MCF 10A (cell line): ENCODE results near the gene HSPA1B. TPM values are rescaled to one million over a fixed set of nuclear protein-coding genes. Genes with fewer than 3 reads are reported as not detected.

Experiments used
- BruUV-seq: library from RNA; stranded (reverse); fragments of 400-500 nt; replicated peaks from 2 replicates; lab custom pipeline; 2021; lab: Mats Ljungman, UMichigan
- CTCF ChIA-PET: fragments of 300-600 bp; sonication (Branson Sonifier 250); formaldehyde crosslinking; extraction: SDS; loops from one replicate; lab custom pipeline; 2021; ENCODE audit warnings: antibody characterized with exemption, inconsistent platforms; lab: Yijun Ruan, JAX
- POLR2A ChIA-PET: fragments of 300-600, 350-650 bp; sonication (Branson Sonifier 250); formaldehyde crosslinking; extraction: SDS; loops from one replicate; lab custom pipeline; 2020; ENCODE audit warnings: antibody characterized with exemption, inconsistent platforms; lab: Yijun Ruan, JAX
- DNase-seq: peaks from one replicate; pipeline ENCODE4 v3.0.0-alpha.2; 2018; ENCODE audit not compliant: unreplicated experiment
- H3K27ac Mint-ChIP-seq: one replicate; pipeline ENCODE4 v1.8.0; 2022; ENCODE audit warnings: mild to moderate bottlenecking, low read depth, mixed read lengths; ENCODE audit not compliant: unreplicated experiment
- H3K27me3 Mint-ChIP-seq: one replicate; pipeline ENCODE4 v1.8.0; 2022; ENCODE audit warnings: mixed read lengths; ENCODE audit not compliant: insufficient read depth, unreplicated experiment
- H3K36me3 Mint-ChIP-seq: one replicate; pipeline ENCODE4 v1.8.0; 2022; ENCODE audit warnings: mild to moderate bottlenecking, moderate library complexity, mixed read lengths; ENCODE audit not compliant: insufficient read depth, unreplicated experiment
- H3K4me1 Mint-ChIP-seq: one replicate; pipeline ENCODE4 v1.8.0; 2022; ENCODE audit warnings: mixed read lengths; ENCODE audit not compliant: insufficient read depth, unreplicated experiment
- H3K4me3 Mint-ChIP-seq: one replicate; pipeline ENCODE4 v1.8.0; 2022; ENCODE audit warnings: mild to moderate bottlenecking, moderate library complexity, mixed read lengths; ENCODE audit not compliant: unreplicated experiment
- H3K9me3 Mint-ChIP-seq: one replicate; pipeline ENCODE4 v1.8.0; 2022; ENCODE audit warnings: mixed read lengths; ENCODE audit not compliant: unreplicated experiment
- CTCF ChIP-seq: fragments of 200-600 bp; IDR thresholded peaks from one replicate; pipeline ENCODE4 v1.8.0; 2022; ENCODE audit warnings: antibody characterized with exemption, mild to moderate bottlenecking; ENCODE audit not compliant: unreplicated experiment
- intact Hi-C: fragments of 100-400 bp; cut with micrococcal nuclease; formaldehyde crosslinking; loops from 2 replicates; pipeline ENCODE4 v1.14.1; 2022
- total RNA-seq: library from RNA; stranded (reverse); gene quantifications from 2 replicates; pipeline ENCODE4 v1.2.3, GENCODE V29; 2022

HSPA1B gene
- total RNA-seq, 1 experiment from 2014 or later = 29.8 TPM

DNA sequence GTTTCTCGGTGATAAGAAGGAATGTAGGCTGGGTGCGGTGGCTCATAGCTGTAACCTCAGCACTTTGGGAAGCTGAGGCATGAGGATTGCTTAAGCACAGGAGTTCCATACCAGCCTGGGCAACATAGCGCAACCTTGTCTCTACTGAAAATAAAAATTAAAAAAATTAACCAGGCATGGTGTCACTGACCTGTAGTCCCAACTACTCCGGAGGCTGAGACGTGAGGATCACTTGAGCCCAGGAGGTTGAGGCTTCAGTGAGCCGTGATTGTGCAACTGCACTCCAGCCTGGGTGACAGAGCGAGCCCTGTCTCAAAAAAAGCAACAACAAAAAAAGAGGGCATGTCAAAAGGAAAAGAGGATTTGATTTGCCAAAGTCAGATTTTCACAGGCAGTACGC lies 31.2 kb downstream of the HSPA1B start:
- no peaks in the 10 kb centered on the region for H3K9me3 Mint-ChIP-seq

GRCh38 chr6:31859923-31860322 lies 32.4 kb downstream of the HSPA1B start:
- ChIA-PET POLR2A (no interaction called here), CTCF (interaction anchor here (1.1 to 1.2 kb wide), 2 partner anchors 28 to 92 kb away, joined by 3 read pairs; no protein-coding TSS in a partner anchor)
- TF ChIP-seq CTCF = no peak
- Mint-ChIP-seq H3K9me3 (no peaks in the 10 kb centered on the region), H3K36me3 (peaks cover 40% of the 10 kb centered on the region), H3K4me1 (peaks cover 10% of the 10 kb centered on the region), H3K27me3 (no peaks in the 10 kb centered on the region), H3K4me3 (no peak overlapping the region), H3K27ac (no peak overlapping the region)
- intact Hi-C loops = no loop called here
- BruUV-seq = no TSS peak
- no peak for DNase-seq

More for the DNA sequence above, 31.2 kb downstream of the HSPA1B start:
- no peak for TF ChIP-seq CTCF
- ChIA-PET CTCF (interaction anchor here (0.6 to 1.2 kb wide), 3 partner anchors 29 to 166 kb away, joined by 3 read pairs; no protein-coding TSS in a partner anchor), POLR2A (interaction anchor here (0.6 kb wide), 2 partner anchors 49 to 316 kb away, joined by 3 to 4 read pairs; no protein-coding TSS in a partner anchor)
- peaks cover 40% of the 10 kb centered on the region for H3K36me3 Mint-ChIP-seq
- intact Hi-C loops = no loop called here
- no peak for DNase-seq
- peaks cover 10% of the 10 kb centered on the region for H3K4me1 Mint-ChIP-seq
- H3K27me3 Mint-ChIP-seq = no peaks in the 10 kb centered on the region
- H3K4me3 Mint-ChIP-seq = no peak overlapping the region
- H3K27ac Mint-ChIP-seq = no peak overlapping the region
- no TSS peak for BruUV-seq

- DNase-seq = no peak
- intact Hi-C loops = no loop called here
- Mint-ChIP-seq H3K36me3 (peaks cover 40% of the 10 kb centered on the region), H3K27me3 (no peaks in the 10 kb centered on the region), H3K27ac (no peak overlapping the region), H3K4me1 (peaks cover 10% of the 10 kb centered on the region), H3K9me3 (no peaks in the 10 kb centered on the region), H3K4me3 (no peak overlapping the region)
- no TSS peak for BruUV-seq
- CTCF ChIA-PET = no interaction called here
- no peak for TF ChIP-seq CTCF
- POLR2A ChIA-PET = interaction anchor here (0.5 to 0.7 kb wide), 2 partner anchors 20 to 157 kb away, joined by 3 read pairs; partner anchors contain the start of gene ABHD16A
These were observed 32.8 kb downstream of the HSPA1B start for GRCh38 chr6:31860349-31860748.

DNA sequence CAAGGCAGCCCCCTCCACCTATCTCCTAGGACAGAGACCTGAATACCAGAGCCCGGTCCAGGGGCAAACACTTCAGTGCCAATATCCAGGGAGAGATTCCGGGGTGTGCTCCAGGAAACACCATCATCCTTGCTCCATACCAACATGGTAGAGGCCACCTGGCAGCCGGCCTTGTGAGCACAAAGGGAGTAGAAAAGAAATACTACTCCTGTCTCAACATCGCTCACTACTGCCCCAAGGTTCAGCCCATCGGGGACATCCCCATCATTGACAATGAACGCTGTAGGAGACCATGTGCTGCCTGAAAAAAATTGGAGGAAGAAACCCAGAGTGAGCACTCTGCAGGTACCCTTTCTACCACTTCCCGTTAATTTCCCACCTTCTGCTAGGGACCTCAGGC lies 33.6 kb downstream of the HSPA1B start:
- H3K4me3 Mint-ChIP-seq = no peak overlapping the region
- intact Hi-C loops = no loop called here
- H3K36me3 Mint-ChIP-seq = peaks cover 40% of the 10 kb centered on the region
- ChIA-PET CTCF (no interaction called here), POLR2A (interaction anchor here (0.7 kb wide), 1 partner anchor 158 kb away, joined by 3 read pairs; the partner anchor contains the start of gene ABHD16A)
- H3K9me3 Mint-ChIP-seq = no peaks in the 10 kb centered on the region
- TF ChIP-seq CTCF = no peak
- no TSS peak for BruUV-seq
- H3K27me3 Mint-ChIP-seq = no peaks in the 10 kb centered on the region
- DNase-seq = no peak
- H3K27ac Mint-ChIP-seq = no peak overlapping the region
- peaks cover 10% of the 10 kb centered on the region for H3K4me1 Mint-ChIP-seq
